ENCODE measurements around the gene RNF224. TPM values are rescaled to one million over a fixed set of nuclear protein-coding genes. Genes with fewer than 3 reads are reported as not detected.

Gene RNF224
- total and polyA plus RNA-seq, 2 of the 13 experiments (the other 11 are each of a cell fraction or from before 2014, with no cell fraction given) = 0.09 TPM; not detected in 1

DNA sequence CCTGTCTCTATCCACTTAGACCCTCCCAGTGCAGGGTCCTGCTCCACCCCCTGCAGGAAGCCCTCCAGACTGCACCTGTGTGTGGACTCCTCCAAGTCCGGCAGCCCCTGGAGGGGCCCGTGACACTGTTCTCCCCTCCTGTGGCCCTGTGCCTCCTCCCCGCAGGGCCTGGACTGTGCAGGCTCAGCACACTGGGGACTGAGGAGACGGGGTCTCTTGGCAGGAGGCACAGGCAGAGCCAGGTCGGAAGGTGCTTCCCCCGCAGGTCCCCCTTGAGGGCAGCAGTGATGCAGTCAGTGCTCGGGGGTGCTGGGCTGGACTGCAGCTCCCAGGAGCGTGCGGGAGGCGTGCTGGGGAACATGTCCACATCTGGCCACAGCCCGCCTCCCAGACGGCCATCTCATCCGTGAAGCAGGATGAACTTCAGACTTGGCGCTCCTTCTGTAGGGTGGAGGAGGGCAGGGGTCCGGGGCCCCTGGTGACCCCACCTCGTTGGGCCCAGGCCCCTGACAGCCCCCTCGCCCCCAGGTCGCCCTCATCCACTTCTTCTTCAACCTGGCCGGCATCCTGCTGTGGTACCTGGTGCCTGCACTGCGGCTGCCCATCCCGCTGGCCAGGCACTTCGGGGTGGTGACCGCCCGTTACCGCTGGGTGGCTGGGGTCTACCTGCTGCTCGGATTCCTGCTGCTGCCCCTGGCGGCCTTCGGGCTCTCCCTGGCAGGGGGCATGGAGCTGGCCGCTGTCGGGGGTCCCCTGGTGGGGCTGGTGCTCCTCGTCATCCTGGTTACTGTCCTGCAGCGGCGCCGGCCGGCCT is 8.3 kb downstream of the RNF224 start (continued):
- TF ChIP-seq, protein P1, sequence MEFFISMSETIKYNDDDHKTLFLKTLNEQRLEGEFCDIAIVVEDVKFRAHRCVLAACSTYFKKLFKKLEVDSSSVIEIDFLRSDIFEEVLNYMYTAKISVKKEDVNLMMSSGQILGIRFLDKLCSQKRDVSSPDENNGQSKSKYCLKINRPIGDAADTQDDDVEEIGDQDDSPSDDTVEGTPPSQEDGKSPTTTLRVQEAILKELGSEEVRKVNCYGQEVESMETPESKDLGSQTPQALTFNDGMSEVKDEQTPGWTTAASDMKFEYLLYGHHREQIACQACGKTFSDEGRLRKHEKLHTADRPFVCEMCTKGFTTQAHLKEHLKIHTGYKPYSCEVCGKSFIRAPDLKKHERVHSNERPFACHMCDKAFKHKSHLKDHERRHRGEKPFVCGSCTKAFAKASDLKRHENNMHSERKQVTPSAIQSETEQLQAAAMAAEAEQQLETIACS (CRISPR knock-in tag; IDR thresholded peaks at IDR 0.05) = no peak
- TF ChIP-seq ZSCAN25 (CRISPR knock-in tag; IDR thresholded peaks at IDR 0.05) = peak; percentile 88
- no peak for TF ChIP-seq RBM22 (optimal IDR thresholded peaks at IDR 0.05; ENCODE audit: low read length)
- TF ChIP-seq RXRA (CRISPR knock-in tag; IDR thresholded peaks at IDR 0.05) = peak; percentile 52; the same call in 1 of the 2 replicates
- TF ChIP-seq FOXA3 (CRISPR knock-in tag; IDR thresholded peaks at IDR 0.05) = peak; percentile 34; the same call in 1 of the 2 replicates
- TF ChIP-seq PITX1 (CRISPR knock-in tag; IDR thresholded peaks at IDR 0.05) = no peak
- TF ChIP-seq ZNF274 (CRISPR knock-in tag; IDR thresholded peaks at IDR 0.05) = peak; percentile 85; the same call in 1 of the 2 replicates
- TF ChIP-seq TGIF2 (CRISPR knock-in tag; IDR thresholded peaks at IDR 0.05) = no peak
- TF ChIP-seq ZNF563 (CRISPR knock-in tag; IDR thresholded peaks at IDR 0.05) = no peak
- TF ChIP-seq, protein P2, sequence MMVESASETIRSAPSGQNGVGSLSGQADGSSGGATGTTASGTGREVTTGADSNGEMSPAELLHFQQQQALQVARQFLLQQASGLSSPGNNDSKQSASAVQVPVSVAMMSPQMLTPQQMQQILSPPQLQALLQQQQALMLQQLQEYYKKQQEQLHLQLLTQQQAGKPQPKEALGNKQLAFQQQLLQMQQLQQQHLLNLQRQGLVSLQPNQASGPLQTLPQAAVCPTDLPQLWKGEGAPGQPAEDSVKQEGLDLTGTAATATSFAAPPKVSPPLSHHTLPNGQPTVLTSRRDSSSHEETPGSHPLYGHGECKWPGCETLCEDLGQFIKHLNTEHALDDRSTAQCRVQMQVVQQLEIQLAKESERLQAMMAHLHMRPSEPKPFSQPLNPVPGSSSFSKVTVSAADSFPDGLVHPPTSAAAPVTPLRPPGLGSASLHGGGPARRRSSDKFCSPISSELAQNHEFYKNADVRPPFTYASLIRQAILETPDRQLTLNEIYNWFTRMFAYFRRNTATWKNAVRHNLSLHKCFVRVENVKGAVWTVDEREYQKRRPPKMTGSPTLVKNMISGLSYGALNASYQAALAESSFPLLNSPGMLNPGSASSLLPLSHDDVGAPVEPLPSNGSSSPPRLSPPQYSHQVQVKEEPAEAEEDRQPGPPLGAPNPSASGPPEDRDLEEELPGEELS (CRISPR knock-in tag; IDR thresholded peaks at IDR 0.05) = 0 out of 2 replicates have a peak, but pooled peaks have one; percentile 11
- peak; percentile 41; the same call in 1 of the 2 replicates for TF ChIP-seq SALL1 (CRISPR knock-in tag; IDR thresholded peaks at IDR 0.05)
- TF ChIP-seq SP5 (CRISPR knock-in tag; IDR thresholded peaks at IDR 0.05; ENCODE audit: borderline replicate concordance, low read depth) = peak; percentile 28; the same call in 1 of the 2 replicates
- no peak for TF ChIP-seq ZKSCAN5 (CRISPR knock-in tag; IDR thresholded peaks at IDR 0.05)
- TF ChIP-seq FOXA1 (IDR thresholded peaks at IDR 0.05) = no peak
- TF ChIP-seq FOXA1 (CRISPR knock-in tag; IDR thresholded peaks at IDR 0.05) = no peak
- TF ChIP-seq, protein P3, sequence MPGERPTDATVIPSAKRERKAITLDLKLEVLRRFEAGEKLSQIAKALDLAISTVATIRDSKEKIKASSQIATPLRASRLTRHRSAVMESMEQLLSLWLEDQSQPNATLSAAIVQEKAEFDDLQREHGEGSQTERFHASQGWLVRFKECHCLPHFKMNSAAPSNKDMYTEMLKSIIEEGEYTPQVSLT (CRISPR knock-in tag; IDR thresholded peaks at IDR 0.05; ENCODE audit: borderline replicate concordance, low read depth) = no peak
- TF ChIP-seq GATA4 (IDR thresholded peaks at IDR 0.05; ENCODE audit: borderline replicate concordance, low read depth) = no peak
- TF ChIP-seq HOXA9 (CRISPR knock-in tag; IDR thresholded peaks at IDR 0.05; ENCODE audit: borderline replicate concordance) = no peak
- peak; percentile 30 for TF ChIP-seq RBM39 (IDR thresholded peaks at IDR 0.05; ENCODE audit: low read depth, low read length, poor library complexity, severe bottlenecking)
- TF ChIP-seq MED1 (CRISPR knock-in tag; IDR thresholded peaks at IDR 0.05) = peak; percentile 71
- no peak; the same call in 1 of the 2 replicates for TF ChIP-seq KDM5B (CRISPR knock-in tag; IDR thresholded peaks at IDR 0.05; ENCODE audit: borderline replicate concordance)
- TF ChIP-seq ZBTB7B (CRISPR knock-in tag; IDR thresholded peaks at IDR 0.05) = peak; percentile 62
- no peak for TF ChIP-seq RBAK (CRISPR knock-in tag; IDR thresholded peaks at IDR 0.05)
- 0 out of 2 replicates have a peak, but pooled peaks have one; percentile 3 for TF ChIP-seq ZNF589 (CRISPR knock-in tag; conservative IDR thresholded peaks at IDR 0.05)
- TF ChIP-seq ZNF569 (CRISPR knock-in tag; IDR thresholded peaks at IDR 0.05; ENCODE audit: borderline replicate concordance) = no peak
- peak; percentile 22; the same call in 1 of the 2 replicates for TF ChIP-seq TMF1 (CRISPR knock-in tag; IDR thresholded peaks at IDR 0.05; ENCODE audit: low read depth)
- no peak for TF ChIP-seq YEATS4 (CRISPR knock-in tag; IDR thresholded peaks at IDR 0.05; ENCODE audit: borderline replicate concordance)
- TF ChIP-seq, protein P4, sequence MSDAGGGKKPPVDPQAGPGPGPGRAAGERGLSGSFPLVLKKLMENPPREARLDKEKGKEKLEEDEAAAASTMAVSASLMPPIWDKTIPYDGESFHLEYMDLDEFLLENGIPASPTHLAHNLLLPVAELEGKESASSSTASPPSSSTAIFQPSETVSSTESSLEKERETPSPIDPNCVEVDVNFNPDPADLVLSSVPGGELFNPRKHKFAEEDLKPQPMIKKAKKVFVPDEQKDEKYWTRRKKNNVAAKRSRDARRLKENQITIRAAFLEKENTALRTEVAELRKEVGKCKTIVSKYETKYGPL (CRISPR knock-in tag; IDR thresholded peaks at IDR 0.05) = no peak
